Measurements from ENCODE around the gene ATF6.

GRCh38 chr1:161849518-161849917 lies 83.4 kb downstream of the ATF6 start:
- TF ChIP-seq FOXP2 (optimal IDR thresholded peaks at IDR 0.05; ENCODE audit: control extremely low read depth, extremely low read length, insufficient read depth), result no peak
- TF ChIP-seq POLR2AphosphoS5 (IDR thresholded peaks at IDR 0.05; ENCODE audit: borderline replicate concordance, low read depth, low read length), result no peak
- TF ChIP-seq EZH2 (IDR thresholded peaks at IDR 0.05), result no peak
